NCI-H2196 treated with DMSO at 0.1 percent for 48 hours (cell line): ENCODE results near the gene PIWIL1.

Experiments
- DNase-seq: peaks from one replicate; lab custom pipeline; 2025; ENCODE audit not compliant: unreplicated experiment; lab: John Stamatoyannopoulos, UW

Gene PIWIL1

DNA sequence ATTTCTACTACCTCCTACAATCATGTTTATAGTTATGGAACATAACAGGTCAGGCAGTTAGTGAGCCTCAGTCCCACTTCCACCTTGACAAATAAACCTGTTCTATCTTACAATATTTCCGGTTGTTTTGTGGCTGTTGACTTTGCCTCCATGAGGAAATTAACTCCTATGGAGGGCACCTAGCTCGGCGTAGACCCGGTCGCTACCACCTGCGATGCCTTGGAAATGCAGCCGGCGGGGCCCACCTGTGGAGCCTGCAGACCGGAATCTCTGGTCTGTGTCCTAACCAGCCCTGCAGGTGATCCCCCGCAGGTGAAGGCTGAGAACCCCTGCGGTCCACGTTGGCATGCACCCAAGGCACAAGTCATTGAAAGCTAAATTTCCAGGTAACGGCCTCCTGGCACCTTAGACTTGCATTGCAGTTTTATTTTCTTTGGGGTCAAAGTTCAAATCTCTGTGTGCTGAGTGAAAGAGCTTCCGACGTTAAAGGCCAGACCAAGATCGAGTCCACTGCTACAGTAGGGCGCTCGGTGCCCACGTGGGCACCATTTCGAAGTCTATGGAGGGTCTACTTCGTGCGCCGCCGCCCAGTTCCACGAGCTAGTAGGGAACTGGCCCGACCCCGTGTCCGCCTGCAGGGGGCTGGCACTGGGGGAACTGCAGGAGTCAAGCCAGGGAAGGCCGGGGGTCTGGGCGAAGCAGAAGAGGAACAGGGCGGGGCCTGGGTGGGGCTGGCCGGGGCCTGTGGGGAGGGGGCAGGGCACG is 782 bp upstream of the PIWIL1 start:
- no peak for DNase-seq

DNA sequence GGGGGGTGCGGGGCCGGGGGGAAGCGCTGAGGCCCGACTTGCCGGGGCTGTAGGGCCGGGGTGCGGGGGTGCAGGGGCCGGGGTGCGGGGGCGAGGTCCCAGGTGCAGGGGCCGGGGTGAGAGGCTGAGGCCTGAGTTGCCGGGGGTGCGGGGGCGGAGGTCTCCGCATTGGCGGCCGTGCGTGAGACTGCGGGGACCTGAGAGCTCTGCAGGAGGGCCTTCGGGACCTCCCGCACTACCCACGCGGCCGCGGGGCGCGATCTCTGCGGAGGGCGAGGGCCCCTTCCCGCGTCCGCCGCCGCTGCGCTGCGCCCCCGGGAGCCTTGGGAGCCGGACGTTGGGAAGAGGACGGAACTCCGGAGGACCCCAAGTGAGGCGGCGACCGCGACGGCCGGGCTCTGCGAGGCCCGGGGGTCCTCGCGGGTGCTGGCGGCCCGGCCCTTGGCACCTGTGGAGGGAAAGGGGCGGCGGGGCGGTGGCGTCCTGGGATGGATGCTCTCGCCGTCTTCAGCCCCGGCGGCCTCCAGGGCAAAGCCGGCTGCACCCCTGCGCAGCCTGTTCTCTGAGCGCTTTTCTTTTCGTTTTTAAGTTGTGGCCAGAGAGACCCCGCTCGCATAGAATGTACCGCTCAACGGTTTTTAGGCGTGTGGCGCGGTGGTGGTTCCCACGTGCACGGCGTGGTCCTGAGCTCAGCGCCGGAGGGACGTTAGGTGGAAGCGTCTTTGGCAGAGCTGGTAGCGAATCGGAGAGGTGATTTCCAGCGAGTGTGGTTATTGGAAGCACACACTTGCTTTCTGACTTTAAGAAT is 1.3 kb downstream of the PIWIL1 start:
- DNase-seq = no peak

DNA sequence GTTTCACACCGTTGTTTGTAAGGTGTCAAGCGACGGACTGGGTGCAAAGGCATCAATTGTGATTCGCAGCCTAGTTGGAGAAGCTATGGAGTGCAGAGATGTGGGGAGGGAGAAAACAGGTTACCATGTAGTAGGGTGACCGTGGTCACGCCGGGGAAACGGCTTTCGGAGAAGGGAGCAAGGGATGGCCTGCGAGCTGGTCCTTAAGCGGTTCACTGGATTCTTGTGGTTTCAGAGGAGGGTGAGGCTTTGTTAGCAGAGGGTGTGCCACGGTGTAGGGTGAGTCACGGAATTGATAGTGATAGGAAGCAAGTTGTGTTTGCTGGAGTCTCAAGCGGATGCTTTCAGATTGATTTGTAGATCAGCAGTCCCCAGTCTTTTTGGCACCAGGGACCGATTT is 2.3 kb downstream of the PIWIL1 start:
- DNase-seq = no peak

DNA sequence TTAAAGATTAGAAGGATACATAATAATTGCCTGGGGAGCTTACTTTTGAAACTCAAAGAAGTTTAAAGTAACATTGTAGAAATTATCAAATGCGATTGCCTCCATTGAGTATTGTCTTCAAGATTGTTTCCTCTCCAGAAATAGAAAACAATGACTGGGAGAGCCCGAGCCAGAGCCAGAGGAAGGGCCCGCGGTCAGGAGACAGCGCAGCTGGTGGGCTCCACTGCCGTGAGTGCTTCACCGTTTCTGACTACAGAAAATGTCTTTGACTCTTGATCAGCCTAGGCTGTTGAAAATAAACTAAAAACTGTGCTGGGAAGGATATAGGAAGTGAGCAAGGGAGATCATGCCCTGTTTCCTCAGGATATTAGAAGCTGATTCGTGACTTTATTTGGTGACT is 4.8 kb downstream of the PIWIL1 start:
- no peak for DNase-seq

GRCh38 chr12:130342842-130343241 is 5.2 kb downstream of the PIWIL1 start:
- DNase-seq = no peak

DNA sequence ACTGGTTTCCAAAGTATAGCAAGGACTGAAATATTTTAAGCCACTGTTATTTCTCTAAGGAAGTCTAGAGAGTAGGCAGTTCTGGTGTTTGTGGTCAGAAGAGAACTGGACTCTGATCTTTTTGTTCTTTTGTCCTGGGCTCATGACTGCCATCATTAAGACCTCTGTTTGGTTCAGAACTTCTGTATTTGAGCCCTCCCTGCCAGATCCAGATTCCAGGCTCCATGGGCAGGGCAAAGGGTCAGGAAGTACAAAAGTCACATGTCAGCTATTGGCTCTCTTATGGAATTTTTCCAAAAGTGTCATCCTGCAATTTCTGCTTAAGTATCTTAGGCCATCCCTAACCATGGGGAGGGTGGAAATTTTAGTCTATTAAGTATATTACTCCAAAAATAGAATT is 6.8 kb downstream of the PIWIL1 start:
- no peak for DNase-seq

DNA sequence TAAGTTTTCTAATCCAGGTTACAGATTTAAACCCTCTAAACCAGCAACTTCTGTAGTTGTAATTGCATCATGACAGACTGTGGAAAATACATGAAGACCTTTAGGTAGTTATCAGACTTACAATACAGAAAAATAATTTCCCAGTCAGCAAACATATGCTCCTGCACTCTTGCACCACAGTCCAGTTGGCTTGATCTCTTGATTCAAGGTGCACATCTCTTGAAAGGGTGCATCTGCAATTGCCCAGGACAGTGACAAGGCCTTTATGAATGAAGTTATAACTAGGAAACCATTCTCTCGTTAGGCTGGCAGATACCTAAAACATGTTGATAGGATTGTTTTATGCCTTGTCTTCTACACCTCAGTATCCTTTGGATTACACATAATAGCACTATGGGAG is 7.6 kb downstream of the PIWIL1 start:
- no peak for DNase-seq

DNA sequence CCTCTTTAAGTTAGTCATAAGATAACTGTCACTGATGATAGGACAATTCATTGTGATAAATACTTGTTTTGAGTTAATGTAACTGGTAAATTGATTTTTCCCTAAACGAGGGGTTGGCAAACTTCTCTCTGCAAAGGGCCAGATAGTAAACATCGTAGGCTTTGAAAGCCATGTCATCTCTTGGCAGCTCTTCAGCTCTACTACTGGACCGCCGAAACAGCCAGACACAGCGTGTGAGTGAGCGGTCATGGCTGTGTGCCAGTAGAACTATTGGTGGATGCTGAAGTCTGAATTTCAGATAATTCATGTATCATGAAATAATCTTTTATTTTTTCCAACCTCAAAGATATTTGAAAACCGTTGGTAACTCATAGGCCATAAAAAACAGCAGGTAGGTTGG is 9.9 kb downstream of the PIWIL1 start:
- DNase-seq = no peak

DNA sequence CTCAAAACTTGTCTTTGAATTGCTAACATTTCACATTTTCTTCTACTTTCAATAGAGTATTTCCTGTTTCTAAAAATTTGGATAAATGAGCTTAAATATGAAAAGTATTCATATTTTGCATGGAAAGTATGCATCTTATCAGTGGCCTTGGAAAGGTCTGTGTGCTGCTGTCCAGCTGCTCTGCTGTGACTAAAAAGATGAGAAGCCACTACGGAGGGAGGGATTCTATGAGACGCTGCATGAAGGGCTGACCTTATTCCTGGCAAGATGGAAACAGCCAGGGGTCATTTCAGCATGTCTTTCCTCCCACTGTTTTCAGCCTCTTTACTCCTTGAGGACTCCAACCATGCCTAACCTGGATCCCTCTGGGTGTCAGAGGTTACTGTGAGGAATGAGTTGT is 13.0 kb downstream of the PIWIL1 start:
- no peak for DNase-seq

- no peak for DNase-seq
Measured at GRCh38 chr12:130351326-130351725, 13.6 kb downstream of the PIWIL1 start.

- DNase-seq = no peak
Measured at GRCh38 chr12:130353081-130353480, 15.4 kb downstream of the PIWIL1 start.

DNA sequence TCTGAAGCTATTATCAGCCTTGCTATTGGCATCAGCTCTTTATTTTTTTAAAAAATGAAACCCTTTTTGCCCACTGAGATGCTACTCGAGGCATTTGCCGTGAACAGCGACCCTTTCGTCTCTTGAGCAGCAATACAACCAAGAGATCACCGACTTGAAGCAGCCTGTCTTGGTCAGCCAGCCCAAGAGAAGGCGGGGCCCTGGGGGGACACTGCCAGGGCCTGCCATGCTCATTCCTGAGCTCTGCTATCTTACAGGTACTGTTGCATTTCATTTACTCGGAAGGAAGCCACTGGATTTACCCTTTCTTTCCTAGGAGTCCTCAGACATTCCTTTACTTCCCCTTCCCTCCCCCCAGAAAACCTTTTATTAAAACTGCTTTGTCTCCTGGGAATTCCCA is 16.7 kb downstream of the PIWIL1 start:
- DNase-seq = no peak

- DNase-seq = no peak
Measured at GRCh38 chr12:130356222-130356621, 18.5 kb downstream of the PIWIL1 start.

DNA sequence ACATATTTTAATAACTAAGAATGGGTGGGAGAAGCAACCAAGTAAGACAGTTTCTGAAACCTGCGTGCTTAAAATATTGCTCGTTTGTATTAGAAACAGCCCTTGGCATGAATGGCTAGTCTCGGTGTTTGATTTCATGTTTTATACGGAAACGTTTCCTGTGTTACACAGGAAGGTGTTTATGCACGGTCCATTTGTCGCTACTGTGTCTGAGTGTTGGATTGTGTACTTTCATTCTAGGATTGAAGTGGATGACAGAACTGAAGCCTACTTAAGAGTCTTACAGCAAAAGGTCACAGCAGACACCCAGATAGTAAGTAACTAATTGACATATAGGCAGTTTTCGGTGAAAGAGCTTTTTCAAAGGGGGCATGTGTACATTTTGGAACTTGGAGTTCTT is 19.6 kb downstream of the PIWIL1 start:
- peak; percentile 25 for DNase-seq

- DNase-seq = no peak
Measured at GRCh38 chr12:130357729-130358330, 20.1 kb downstream of the PIWIL1 start.

GRCh38 chr12:130362060-130362459 is 24.4 kb downstream of the PIWIL1 start:
- DNase-seq = no peak

DNA sequence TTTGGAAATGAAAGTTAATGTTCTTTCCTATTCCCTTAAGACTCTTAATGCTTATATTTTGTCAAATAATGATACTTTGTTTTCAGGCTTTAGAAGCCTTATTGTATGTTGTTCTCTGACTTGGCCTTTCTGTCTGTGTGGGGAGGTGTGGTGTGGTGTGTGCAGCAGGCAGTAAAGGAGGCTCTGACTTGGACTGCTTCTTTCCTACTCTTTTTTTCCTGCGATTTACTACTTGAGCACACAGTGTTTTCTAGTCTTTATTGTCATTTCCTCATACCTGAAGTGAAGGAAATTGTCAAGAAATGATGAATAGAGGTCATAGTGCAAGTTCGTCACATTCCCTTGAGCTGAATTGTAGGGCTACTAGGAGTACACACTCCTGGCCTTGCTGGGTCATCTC is 26.9 kb downstream of the PIWIL1 start:
- DNase-seq = no peak

GRCh38 chr12:130366159-130366558 is 28.5 kb downstream of the PIWIL1 start:
- no peak for DNase-seq

DNA sequence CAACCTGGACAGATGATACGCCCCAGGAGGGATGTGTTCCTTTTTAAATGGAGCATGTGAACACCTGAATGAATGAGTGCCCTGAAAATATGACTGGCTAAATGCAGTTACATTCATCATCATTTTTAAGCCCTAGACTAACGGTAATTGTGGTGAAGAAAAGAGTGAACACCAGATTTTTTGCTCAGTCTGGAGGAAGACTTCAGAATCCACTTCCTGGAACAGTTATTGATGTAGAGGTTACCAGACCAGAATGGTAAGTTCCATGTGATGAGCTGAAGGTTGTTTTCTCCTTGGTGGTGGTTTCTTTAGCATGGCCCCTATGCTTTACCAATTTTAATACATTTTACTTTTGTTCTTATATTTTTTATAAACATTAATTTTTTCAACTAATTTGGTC is 29.3 kb downstream of the PIWIL1 start:
- DNase-seq = no peak

DNA sequence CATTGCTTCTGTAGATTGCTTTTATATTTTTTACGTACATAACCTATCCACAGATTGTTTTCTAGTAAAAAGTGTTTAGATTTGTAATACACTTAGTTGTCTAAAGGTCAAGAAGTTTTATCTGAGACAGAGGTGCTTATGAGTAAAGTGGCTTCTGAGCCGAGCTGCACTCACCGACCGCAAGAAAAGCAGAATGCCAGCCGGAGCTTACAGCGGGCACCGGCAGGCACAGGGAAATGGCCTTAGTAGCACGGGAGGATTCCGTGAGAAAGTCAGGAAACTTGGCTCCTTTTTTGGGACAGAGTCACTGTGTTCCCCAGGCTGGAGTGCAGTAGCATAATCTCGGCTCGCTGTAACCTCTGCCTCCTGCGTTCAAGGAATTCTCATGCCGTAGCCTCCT is 29.8 kb downstream of the PIWIL1 start:
- DNase-seq = no peak

GRCh38 chr12:130369816-130370215 is 32.1 kb downstream of the PIWIL1 start:
- no peak for DNase-seq

DNA sequence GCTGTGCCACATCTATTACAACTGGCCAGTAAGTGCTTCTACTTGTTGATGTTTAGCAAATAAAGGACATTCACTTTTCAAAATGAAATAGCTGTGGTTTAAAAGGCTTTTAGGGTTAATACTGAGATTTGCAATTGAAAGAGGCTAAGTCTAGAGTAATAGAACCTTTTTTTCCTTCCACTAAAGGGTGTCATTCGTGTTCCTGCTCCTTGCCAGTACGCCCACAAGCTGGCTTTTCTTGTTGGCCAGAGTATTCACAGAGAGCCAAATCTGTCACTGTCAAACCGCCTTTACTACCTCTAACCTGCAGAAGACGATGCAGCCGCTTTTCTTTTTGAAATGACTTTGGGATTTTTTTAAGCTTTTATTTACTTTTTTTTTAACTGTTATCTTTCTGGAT is 33.6 kb downstream of the PIWIL1 start:
- no peak for DNase-seq
